GM18517 (cell line): ENCODE results near the gene LYPD5.
A peak's percentile ranks its signal among the peaks of the same experiment; 100 is the strongest.
"Not testable (repeated sequence)": the region's sequence is repeated elsewhere in the genome, so short reads cannot be mapped to it uniquely, and the experiment has no call there.

ENCODE experiments used
- ATAC-seq: cut with Tn5 transposase; IDR thresholded peaks from one replicate; pipeline ENCODE4 v1.9.1; 2021; ENCODE audit warnings: mild to moderate bottlenecking, moderate library complexity; ENCODE audit not compliant: unreplicated experiment

Gene LYPD5

DNA sequence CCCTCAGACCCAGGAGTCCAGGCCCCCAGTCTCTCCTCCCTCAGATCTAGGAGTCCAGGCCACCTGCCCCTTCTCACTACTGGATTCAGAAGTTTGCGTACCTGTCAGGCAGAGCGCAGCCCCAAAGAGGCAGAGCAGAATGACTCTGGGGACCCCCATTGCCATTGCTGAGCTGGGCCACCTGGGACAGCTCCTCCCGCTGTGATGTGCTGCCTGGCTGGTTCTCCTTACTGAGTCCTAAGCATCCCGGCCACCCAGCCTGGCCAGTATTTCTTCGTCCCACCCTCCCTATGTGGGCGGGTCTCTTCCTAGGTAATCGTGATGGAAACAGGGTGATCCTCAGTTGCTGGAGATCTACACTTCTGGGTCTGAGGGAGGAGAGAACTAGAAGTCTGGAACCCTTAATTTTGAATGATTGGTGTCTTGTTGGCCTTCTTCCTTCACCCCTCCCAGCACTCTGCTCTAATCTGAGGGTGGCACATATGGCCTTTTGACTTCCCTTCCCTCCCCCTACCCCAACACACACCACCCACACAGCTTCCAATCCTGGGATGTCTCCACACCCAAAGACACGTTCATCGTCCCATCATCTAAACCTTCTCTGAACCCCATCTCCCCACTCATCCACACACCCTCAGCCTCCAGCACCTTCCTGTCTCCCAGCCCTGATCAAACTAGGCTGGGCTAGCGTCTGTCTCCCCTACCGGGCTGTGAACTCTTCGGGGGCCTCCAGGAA, at the start of gene LYPD5:
LYPD5 (minus strand) TSS at position 232 of the 736 bp plus-strand sequence; CDS start at position 165, 67 bp downstream.
- ATAC-seq: no peak

DNA sequence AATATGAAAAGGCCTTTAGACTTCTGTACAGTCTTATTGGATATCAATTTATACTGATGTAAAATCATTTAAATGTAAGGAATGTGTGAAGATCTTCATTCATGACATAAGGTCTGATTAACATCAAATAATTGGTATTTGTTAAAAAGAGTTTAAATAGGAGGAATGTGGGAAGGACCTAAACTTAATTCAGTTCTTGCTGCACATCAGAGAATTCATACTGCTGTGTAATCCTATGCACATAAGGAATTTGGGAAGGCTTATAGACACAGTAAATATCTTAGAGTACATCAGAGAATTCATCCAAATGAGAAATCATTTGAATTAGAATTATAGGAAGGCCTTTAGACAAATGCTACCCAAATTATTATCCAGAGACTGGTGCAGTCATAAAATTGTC, 46.6 kb upstream of the LYPD5 start:
- no peak for ATAC-seq

DNA sequence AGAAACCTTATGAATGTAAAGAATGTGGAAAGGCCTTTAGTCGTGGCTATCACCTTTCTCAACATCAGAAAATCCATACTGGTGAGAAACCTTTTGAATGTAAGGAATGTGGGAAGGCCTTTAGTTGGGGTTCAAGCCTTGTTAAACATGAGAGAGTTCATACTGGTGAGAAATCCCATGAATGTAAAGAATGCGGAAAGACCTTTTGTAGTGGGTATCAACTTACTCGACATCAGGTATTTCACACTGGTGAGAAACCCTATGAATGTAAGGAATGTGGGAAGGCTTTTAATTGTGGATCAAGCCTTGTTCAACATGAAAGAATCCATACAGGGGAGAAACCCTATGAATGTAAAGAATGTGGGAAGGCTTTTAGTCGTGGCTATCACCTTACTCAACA, 45.6 kb upstream of the LYPD5 start:
- no peak for ATAC-seq

- ATAC-seq: no peak
Measured at GRCh38 chr19:43847246-43847645, 45.0 kb upstream of the LYPD5 start.

DNA sequence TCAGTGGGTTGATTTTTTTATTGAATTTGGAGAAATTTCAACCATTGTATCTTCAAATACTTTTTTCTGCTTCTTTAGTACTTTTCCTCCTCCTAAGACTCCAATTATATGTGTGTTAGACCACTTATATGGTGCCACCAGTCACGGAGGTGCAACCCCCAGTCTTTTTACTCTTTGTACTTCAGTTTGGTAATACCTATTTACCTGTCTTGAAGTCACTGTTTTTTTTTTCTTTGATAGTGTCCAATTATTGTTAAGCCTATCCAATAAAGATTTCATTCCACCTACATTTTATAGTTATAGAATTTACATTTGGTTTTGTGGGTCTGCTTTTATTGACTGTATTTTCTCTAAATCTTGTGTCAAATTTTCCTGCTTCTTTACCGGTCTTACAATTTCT, 39.8 kb upstream of the LYPD5 start:
- no peak for ATAC-seq

- no peak for ATAC-seq
Measured at GRCh38 chr19:43839139-43839538, 36.9 kb upstream of the LYPD5 start.

DNA sequence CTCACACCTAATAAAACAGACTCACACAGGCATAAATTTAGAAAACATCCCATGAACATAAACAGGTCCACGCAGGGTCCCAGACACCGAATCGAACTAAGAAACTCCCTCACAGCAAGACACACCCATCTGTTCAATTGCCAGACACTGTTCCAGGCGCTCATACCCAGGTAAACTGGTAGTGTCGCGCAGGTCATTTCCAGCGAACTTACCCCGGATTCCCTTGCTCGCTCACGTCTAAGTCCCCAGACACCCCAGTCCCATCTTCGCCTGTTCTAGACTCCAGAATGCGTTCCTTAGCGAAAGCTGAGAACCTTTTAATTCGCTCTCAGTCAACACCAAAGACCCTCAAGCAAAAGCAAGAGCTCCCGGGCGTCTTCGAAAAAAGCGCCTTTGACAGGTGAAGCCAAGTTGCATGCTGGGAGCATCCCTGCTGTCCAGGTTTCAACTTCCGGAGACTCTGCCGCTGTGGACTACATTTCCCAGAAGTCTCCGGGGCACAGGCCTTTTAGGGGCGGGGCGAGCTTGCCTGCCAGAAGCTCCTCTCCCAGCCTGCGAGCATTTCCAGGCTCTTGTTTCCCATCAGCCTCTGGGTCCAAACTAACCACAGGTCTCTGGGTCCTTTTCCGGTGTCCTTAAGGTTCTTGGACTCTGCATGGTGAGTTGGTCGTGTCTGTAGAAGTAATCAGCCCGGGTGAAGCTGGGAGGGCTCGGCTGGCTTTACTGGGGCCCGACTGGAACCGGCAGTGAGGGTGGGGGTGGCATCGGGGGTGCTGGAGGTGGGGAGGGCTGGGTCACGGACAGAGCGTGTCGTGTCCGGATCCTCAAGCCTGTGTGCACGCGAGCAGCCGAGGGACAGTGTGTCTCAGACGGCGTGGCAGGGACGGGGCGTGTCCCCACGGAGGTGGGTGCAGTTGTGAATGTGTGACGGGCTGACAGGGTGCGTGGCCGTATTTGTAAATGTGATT, 24.8 kb upstream of the LYPD5 start, which contains the start of gene ZNF283:
ZNF283 (plus strand) TSS at position 535 of the 968 bp plus-strand sequence. CDS start 6,184 bp downstream, outside the sequence.
- peak; percentile 82 for ATAC-seq

DNA sequence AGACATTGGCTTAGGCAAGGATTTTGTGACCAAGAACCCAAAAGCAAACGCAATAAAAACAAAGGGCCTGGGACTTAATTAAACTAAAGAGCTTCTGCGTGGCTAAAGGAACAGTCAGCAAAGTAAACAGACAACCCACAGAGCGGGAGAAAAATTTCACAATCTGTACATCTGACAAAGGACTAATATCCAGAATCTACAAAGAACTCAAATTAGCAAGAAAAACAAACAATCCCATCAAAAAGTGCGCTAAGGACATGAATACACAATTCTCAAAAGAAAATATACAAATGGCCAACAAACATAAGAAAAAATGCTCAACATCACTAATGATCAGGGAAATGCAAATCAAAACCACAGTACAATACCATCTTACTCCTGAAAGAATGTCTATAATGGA, 22.3 kb upstream of the LYPD5 start:
- not testable (repeated sequence) for ATAC-seq

DNA sequence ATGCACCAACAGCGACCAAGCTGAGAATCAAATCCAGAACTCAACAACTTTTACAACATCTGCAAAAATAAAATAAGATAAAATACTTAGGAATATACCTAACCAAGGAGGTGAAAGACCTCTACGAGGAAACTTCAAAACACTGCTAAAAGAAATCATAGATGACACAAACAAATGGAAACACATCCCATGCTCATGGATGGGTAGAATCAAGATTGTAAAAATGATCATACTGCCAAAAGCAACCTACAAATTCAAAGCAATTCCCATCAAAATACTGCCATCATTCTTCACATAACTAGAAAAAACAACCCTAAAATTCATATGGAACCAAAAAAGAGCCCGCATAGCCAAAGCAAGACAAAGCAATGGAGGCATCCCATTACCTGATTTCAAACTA, 21.6 kb upstream of the LYPD5 start:
- ATAC-seq: not testable (repeated sequence)

DNA sequence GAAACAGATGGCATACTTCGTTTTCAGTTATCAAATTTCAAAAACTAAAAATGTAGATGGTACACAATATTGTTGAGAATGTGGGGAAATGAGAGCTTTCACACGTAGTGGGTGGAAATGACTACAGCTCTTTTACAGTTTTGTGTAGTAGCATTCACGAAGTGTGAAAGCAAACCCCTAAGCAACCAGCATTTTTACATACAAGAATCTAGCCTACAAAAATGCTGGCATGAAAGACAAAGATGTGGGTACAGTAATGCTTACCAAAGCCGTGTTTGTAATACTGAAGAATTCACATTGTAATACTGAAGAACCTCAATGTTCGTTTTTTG, 18.6 kb upstream of the LYPD5 start:
- no peak for ATAC-seq

- no peak for ATAC-seq
Measured at GRCh38 chr19:43820098-43820883, 18.0 kb upstream of the LYPD5 start.

- ATAC-seq: no peak
Measured at GRCh38 chr19:43818500-43818899, 16.3 kb upstream of the LYPD5 start.

GRCh38 chr19:43817454-43817853, 15.2 kb upstream of the LYPD5 start:
- not testable (repeated sequence) for ATAC-seq

DNA sequence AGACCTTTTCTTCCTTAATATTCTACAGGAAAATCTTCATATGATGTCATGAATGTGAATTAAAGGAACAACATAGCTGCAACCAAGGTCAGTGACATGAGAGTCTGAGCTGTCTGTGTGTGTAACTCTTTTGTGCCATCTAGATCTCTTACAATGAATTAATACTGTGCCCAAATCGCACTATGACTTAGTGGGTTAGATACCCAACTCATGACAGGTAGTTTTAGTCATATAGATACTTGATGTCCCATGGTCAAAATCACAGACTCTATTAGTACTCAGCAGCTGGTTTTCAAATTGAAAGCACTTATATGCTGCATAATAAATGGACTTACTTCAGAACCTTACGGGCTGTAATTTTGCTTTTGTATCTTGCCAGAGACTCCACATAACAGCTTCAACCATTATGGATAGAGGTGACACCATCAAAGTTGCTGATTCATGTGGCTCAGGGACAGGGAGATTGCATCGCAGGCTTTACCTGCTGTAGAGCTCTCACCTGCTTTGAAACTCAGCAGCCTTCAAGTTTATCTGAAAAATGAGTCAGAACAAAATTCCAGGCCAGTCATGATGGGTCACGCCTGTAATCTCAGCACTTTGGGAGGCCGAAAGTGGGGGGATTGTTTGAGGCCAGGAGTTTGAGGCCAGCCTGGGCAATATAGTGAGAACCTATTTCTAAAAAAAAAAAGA, 12.6 kb upstream of the LYPD5 start:
- ATAC-seq: no peak

GRCh38 chr19:43812688-43813087, 10.4 kb upstream of the LYPD5 start:
- no peak for ATAC-seq

GRCh38 chr19:43812259-43812658, 10.0 kb upstream of the LYPD5 start:
- ATAC-seq: no peak

DNA sequence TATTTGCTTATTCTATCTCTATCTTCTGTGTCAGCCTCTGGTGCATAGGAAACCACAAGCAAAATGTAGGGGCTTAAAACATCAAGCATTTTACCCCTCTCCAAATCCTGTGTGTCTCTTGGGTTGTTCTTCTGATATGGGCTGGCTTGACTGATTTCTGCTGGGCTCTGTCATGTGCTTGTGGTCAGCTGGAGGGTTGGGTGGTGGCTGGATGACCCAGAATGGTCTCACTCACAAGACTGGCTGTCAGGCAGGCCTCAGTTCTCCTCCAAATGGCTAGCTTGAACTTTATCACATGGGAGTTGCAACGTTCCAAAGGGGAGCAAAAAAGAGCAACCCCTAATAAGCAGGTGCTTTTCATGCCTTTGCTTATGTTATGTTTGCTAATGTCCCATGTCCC, 9.6 kb upstream of the LYPD5 start:
- no peak for ATAC-seq

GRCh38 chr19:43809762-43810696, 7.8 kb upstream of the LYPD5 start:
- no peak for ATAC-seq

DNA sequence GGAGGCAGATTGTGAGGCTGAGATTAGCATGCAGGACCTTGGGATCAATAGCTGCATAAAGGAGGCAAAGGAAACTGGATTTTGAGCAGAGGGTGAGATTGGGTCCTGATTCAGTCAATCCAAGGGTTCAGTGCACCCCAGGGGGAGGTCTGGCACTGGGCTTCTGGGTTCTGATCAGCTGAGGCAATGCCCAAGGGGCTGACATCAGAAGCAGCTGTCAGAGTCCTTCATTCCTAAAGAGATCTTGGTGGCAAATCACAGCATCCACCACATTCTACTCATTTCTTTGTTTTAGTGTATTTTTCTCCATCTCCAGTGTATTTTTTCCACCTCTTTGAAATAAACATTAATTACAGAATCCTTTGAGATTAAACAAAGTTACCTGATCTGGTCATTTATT, 5.4 kb upstream of the LYPD5 start:
- ATAC-seq: no peak
